ENCODE data around the gene DUSP28. TPM values are rescaled to one million over a fixed set of nuclear protein-coding genes. Genes with fewer than 3 reads are reported as not detected.

The DUSP28 gene
- total and polyA plus RNA-seq, 2 experiments from 2014 or later, result 2.7 to 4.3 TPM

- no peak for TF ChIP-seq CTCF (conservative IDR thresholded peaks at IDR 0.05; ENCODE audit: low read depth in 2 of 2)
- no peak for TF ChIP-seq ZNF331 (CRISPR knock-in tag; IDR thresholded peaks at IDR 0.05; ENCODE audit: low read depth)
- TF ChIP-seq JUNB (IDR thresholded peaks at IDR 0.05; ENCODE audit: unreplicated experiment), result no peak
- TF ChIP-seq REST (IDR thresholded peaks at IDR 0.05; ENCODE audit: unreplicated experiment), result no peak
- TF ChIP-seq NANOG (IDR thresholded peaks at IDR 0.05; ENCODE audit: borderline replicate concordance), result no peak
Measured at GRCh38 chr2:240576036-240576435, 15.9 kb downstream of the DUSP28 start (continued).

- Histone ChIP-seq H3K27me3 (ENCODE audit: insufficient read depth) (no peaks in the 10 kb centered on the region), H3K36me3 (ENCODE audit: insufficient read depth) (no peaks in the 10 kb centered on the region), H3K79me2 (replicated peaks; ENCODE audit: insufficient read depth) (peaks cover 7% of the 10 kb centered on the region; the same call in 1 of the 2 replicates), H3F3A (replicated peaks; ENCODE audit: low read depth) (0 out of 2 replicates have a peak, but pooled peaks cover 2% of the 10 kb centered on the region), H3K4me3 (no peak overlapping the region), H4K20me1 (replicated peaks; ENCODE audit: insufficient read depth) (peaks cover 14% of the 10 kb centered on the region), H3K27ac (ENCODE audit: low read depth) (no peak overlapping the region), H3K4me1 (ENCODE audit: insufficient read depth) (no peaks in the 10 kb centered on the region), H3K9me2 (ENCODE audit: insufficient read depth) (no peaks in the 10 kb centered on the region), H2AFZ (no peak overlapping the region), H3K4me2 (no peak overlapping the region)
- no peaks in the 10 kb centered on the region for H3K9me3 Mint-ChIP-seq
- no peak overlapping the region for H3K27ac Mint-ChIP-seq
- no peak overlapping the region for H3K4me3 Mint-ChIP-seq
- no peak for DNase-seq (ENCODE audit: low spot score)
- no peaks in the 10 kb centered on the region for H3K36me3 Mint-ChIP-seq (ENCODE audit: low read depth)
- TF ChIP-seq ETS1 (IDR thresholded peaks at IDR 0.05), result no peak
- peaks cover 14% of the 10 kb centered on the region for H3K27me3 Mint-ChIP-seq (ENCODE audit: insufficient read depth, low read depth, poor library complexity)
- peaks cover 10% of the 10 kb centered on the region for H3K4me1 Mint-ChIP-seq
- ATAC-seq, result no peak
Measured at GRCh38 chr2:240576436-240577205, 16.5 kb downstream of the DUSP28 start.

All from GM23338 (cell line).